Suprapubic skin (tissue), 4 donors: ENCODE results near the gene WWP2. TPM values are rescaled to one million over a fixed set of nuclear protein-coding genes. Genes with fewer than 3 reads are reported as not detected.

Experiments
- DNase-seq, 2 donors: peaks; one replicate each; pipeline ENCODE4 v3.0.0-alpha.2; 2019; ENCODE audit warnings: low spot score in 2 of 2
- H3K27ac ChIP-seq: fragments of 200-600 bp; sonication (generic); one replicate; pipeline ENCODE4 v1.5.1; 2019
- H3K27me3 ChIP-seq: fragments of 200-600 bp; sonication (generic); one replicate; pipeline ENCODE4 v1.5.1; 2019
- H3K36me3 ChIP-seq: fragments of 200-600 bp; sonication (generic); one replicate; pipeline ENCODE4 v1.5.1; 2019
- H3K4me1 ChIP-seq: fragments of 200-600 bp; sonication (generic); one replicate; pipeline ENCODE4 v1.5.1; 2019
- H3K4me3 ChIP-seq: fragments of 200-600 bp; sonication (generic); one replicate; pipeline ENCODE4 v1.5.1; 2019; ENCODE audit warnings: mild to moderate bottlenecking
- H3K9me3 ChIP-seq: fragments of 200-600 bp; sonication (generic); one replicate; pipeline ENCODE4 v1.5.1; 2019
- EP300 ChIP-seq: sonication (generic); formaldehyde crosslinking; IDR thresholded peaks from one replicate; pipeline ENCODE4 v1.6.1; 2017; ENCODE audit warnings: antibody characterized with exemption
- POLR2A ChIP-seq, 2 donors: fragments of 450-650 bp; IDR thresholded peaks; one replicate each; pipeline ENCODE4 v1.6.1; 2017; ENCODE audit warnings: antibody characterized with exemption in 2 of 2, mild to moderate bottlenecking in 2 of 2, moderate library complexity in 2 of 2
- POLR2AphosphoS5 ChIP-seq, 3 donors: sonication (generic); formaldehyde crosslinking; IDR thresholded peaks; one replicate each; pipeline ENCODE4 v1.6.1; 2017; ENCODE audit warnings: antibody characterized with exemption in 3 of 3
- WGBS: methylation state at CpG from one replicate; pipeline ENCODE4 v1.1.5; 2018; 5-methylcytosine and 5-hydroxymethylcytosine counted together
- total RNA-seq, 4 donors: library from RNA; depleted of rRNA; stranded (reverse); fragments of >200 nt; gene quantifications; one replicate each; pipeline ENCODE4 v1.1.0, GENCODE V29; 2016
- TF ChIP-seq, protein P1 (sequence below), 2 donors: fragments of 200-600 bp in 1 of 2; fragments of 450-650 bp in 1 of 2; sonication (generic) in 1 of 2; IDR thresholded peaks; one replicate each; pipeline ENCODE4 v1.5.1; 2016 to 2019; ENCODE audit warnings: antibody characterized with exemption in 2 of 2, mild to moderate bottlenecking in 1 of 2, moderate library complexity in 1 of 2

Gene WWP2
- total RNA-seq, 4 donors from 2014 or later = 27.1 to 48.9 (median 42.2) TPM

- H3K36me3 ChIP-seq = no peaks in the 10 kb centered on the region
- H3K27ac ChIP-seq = no peak overlapping the region
- no peaks in the 10 kb centered on the region for H3K27me3 ChIP-seq
- no peak overlapping the region for H3K4me3 ChIP-seq
- no peak for DNase-seq
- no peaks in the 10 kb centered on the region for H3K9me3 ChIP-seq
- 71% methylated on average over 2 of the region's 2 CpGs for WGBS
- peaks cover under 1% of the 10 kb centered on the region for H3K4me1 ChIP-seq
- TF ChIP-seq EP300 (no peak), POLR2A (IDR thresholded peaks at IDR 0.05) (no peak), POLR2AphosphoS5 (IDR thresholded peaks at IDR 0.05) (no peak)
- TF ChIP-seq, protein P1, sequence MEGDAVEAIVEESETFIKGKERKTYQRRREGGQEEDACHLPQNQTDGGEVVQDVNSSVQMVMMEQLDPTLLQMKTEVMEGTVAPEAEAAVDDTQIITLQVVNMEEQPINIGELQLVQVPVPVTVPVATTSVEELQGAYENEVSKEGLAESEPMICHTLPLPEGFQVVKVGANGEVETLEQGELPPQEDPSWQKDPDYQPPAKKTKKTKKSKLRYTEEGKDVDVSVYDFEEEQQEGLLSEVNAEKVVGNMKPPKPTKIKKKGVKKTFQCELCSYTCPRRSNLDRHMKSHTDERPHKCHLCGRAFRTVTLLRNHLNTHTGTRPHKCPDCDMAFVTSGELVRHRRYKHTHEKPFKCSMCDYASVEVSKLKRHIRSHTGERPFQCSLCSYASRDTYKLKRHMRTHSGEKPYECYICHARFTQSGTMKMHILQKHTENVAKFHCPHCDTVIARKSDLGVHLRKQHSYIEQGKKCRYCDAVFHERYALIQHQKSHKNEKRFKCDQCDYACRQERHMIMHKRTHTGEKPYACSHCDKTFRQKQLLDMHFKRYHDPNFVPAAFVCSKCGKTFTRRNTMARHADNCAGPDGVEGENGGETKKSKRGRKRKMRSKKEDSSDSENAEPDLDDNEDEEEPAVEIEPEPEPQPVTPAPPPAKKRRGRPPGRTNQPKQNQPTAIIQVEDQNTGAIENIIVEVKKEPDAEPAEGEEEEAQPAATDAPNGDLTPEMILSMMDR (IDR thresholded peaks at IDR 0.05) = no peak
Measured at GRCh38 chr16:69855592-69855991, 93.5 kb downstream of the WWP2 start.

DNA sequence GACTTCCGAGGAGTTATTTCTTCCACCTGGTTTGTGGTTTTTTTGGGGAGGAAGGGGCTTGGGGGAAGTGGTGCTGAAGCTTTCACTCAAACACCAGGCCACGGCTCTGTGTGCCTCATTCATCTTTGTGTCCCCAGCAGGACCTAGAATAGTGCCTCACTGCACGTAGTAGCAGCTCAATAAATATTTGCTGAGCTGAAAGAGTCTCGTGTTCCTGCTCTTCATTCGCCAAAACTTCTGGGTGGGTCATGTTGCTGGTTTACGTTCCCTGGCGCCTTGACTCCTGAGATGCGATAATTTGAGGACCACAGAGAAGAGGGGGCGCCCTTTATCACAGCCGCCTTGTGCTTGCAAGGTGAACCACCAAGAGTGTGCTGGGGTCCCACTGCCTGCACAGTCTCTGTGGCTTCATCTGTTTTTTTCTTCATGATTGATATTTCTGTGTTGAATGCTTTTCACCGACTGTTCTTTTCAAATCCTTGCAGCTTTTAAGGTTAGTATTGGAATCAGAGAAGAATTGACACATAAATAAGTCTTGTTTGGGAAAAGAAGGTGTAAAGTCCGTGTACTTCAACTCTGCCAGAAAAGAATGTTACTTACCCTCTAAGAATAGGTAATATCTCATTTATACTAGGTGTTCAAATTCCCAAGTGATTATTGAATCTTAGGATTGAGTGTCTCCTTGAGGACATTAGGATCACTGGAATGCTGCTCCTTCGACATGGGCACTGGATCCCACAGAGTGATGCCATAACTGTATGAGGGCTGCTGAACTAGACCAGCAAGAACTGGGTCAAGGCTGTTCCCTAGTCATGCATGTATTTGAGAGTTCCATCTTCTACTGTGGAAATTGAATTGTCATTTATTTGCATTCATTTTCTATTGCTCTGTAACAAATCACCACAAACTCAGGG is 96.3 kb downstream of the WWP2 start:
- TF ChIP-seq EP300 = no peak
- no peak for TF ChIP-seq POLR2A (IDR thresholded peaks at IDR 0.05)
- TF ChIP-seq POLR2AphosphoS5 (IDR thresholded peaks at IDR 0.05) = no peak
- TF ChIP-seq, protein P1 (IDR thresholded peaks at IDR 0.05) = no peak
- 89% methylated on average over 13 of the region's 13 CpGs for WGBS
- no peak overlapping the region for H3K4me3 ChIP-seq
- H3K36me3 ChIP-seq = no peaks in the 10 kb centered on the region
- peaks cover 14% of the 10 kb centered on the region for H3K4me1 ChIP-seq
- H3K9me3 ChIP-seq = no peaks in the 10 kb centered on the region
- H3K27ac ChIP-seq = no peak overlapping the region
- no peaks in the 10 kb centered on the region for H3K27me3 ChIP-seq
- DNase-seq = no peak

- Histone ChIP-seq H3K4me3 (no peak overlapping the region), H3K4me1 (peaks cover 14% of the 10 kb centered on the region), H3K36me3 (no peaks in the 10 kb centered on the region), H3K27me3 (no peaks in the 10 kb centered on the region), H3K27ac (no peak overlapping the region), H3K9me3 (no peaks in the 10 kb centered on the region)
- TF ChIP-seq, protein P1 (IDR thresholded peaks at IDR 0.05) = peak in 1 of 2 donors; percentile 25
- TF ChIP-seq EP300 = no peak
- DNase-seq = no peak
- 65% methylated on average over 20 of the region's 20 CpGs for WGBS
Measured at GRCh38 chr16:69859105-69859989, 97.2 kb downstream of the WWP2 start.

DNA sequence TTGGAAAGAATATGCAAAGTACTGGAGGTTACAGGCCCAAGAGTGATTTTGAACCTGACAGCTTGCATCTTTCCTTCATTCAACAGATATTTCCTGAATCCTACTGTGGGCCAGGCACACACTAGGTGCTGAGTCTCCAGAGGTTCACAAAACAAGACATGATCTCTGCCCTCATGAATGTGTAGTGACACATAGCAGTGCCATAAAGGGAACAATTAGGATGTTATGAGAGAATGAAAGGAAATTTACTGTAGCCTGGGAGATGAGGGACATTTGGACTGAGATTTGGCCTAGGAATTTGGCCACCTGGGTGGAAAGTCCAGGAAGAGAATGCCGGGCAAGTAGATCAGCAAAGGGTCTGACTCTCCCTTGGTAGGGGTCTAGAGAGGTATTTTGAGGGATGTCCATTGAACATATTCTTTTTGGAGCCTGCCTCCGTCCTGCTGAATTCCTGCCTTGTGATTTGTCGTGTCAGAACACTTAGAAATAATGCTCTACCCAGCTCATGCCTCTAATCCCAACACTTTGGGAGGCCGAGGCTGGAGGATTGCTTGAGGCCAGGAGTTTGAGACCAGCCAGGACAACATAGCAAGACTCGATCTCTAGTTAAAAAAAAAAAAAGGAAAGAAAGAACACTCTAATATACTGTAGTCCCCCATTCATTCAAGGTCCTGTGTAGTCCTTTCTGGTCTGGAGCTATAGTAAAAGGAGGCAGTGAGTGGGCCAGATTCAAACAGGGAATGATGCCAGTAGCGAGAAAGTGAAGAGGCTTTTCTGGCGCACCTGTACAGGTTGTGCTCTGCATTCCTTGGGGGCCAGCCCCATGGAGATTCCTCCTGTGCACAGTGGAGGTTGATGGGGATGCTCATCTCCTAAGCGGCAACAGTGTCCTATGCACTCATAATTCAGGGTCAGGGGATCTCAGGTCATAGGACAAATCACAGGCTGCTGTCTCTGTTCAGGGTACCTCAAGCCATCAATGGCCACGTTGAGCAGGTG is 98.4 kb downstream of the WWP2 start:
- DNase-seq = no peak
- no peaks in the 10 kb centered on the region for H3K9me3 ChIP-seq
- H3K36me3 ChIP-seq = no peaks in the 10 kb centered on the region
- peak overlapping the region; percentile 46 for H3K27ac ChIP-seq
- no peak overlapping the region for H3K4me3 ChIP-seq
- 87% methylated on average over 9 of the region's 9 CpGs for WGBS
- TF ChIP-seq, protein P1 (IDR thresholded peaks at IDR 0.05) = no peak
- TF ChIP-seq POLR2A (IDR thresholded peaks at IDR 0.05) (no peak), POLR2AphosphoS5 (IDR thresholded peaks at IDR 0.05) (no peak), EP300 (no peak)
- H3K4me1 ChIP-seq = peaks cover 14% of the 10 kb centered on the region
- H3K27me3 ChIP-seq = no peaks in the 10 kb centered on the region
